CD14-positive monocyte (primary cell): Measurements from ENCODE around the gene DGKB. TPM values are rescaled to one million over a fixed set of nuclear protein-coding genes. Genes with fewer than 3 reads are reported as not detected.

ENCODE experiments used
- DNase-seq, 3 donors: peaks; one replicate each; pipeline ENCODE4 v3.0.0-alpha.2; 2011 to 2022
- H2AFZ ChIP-seq: 2 replicates; pipeline ENCODE4 v1.6.0; 2012; ENCODE audit warnings: mild to moderate bottlenecking, low read depth, low read length, inconsistent platforms; ENCODE audit not compliant: insufficient read depth, poor library complexity, severe bottlenecking
- H3K27ac ChIP-seq, 2 donors: 1 replicate in 1 of 2; 2 replicates in 1 of 2; pipeline ENCODE4 v1.5.1; 2012 to 2013; ENCODE audit warnings: low read length in 2 of 2, control low read depth in 1 of 2, inconsistent platforms in 1 of 2, low read depth in 1 of 2, mild to moderate bottlenecking in 1 of 2
- H3K27me3 ChIP-seq, 2 donors: one replicate each; pipeline versions ENCODE4 v1.6.0 to v1.6.1; 2011 to 2013; ENCODE audit warnings: low read length in 2 of 2; ENCODE audit not compliant: control insufficient read depth in 2 of 2, insufficient read depth in 2 of 2
- H3K36me3 ChIP-seq, 2 donors: replicated peaks in 1 of 2; 1 replicate in 1 of 2; 2 replicates in 1 of 2; pipeline versions ENCODE4 v1.5.1 to v1.6.1; 2012 to 2013; ENCODE audit warnings: low read length in 2 of 2, control low read depth in 1 of 2, inconsistent platforms in 1 of 2, mild to moderate bottlenecking in 1 of 2; ENCODE audit not compliant: insufficient read depth in 2 of 2, control insufficient read depth in 1 of 2
- H3K4me1 ChIP-seq, 2 donors: 1 replicate in 1 of 2; 2 replicates in 1 of 2; pipeline versions ENCODE4 v1.5.1 to v1.6.1; 2012 to 2013; ENCODE audit warnings: low read length in 2 of 2, control low read depth in 1 of 2, inconsistent platforms in 1 of 2, mild to moderate bottlenecking in 1 of 2, moderate library complexity in 1 of 2; ENCODE audit not compliant: insufficient read depth in 2 of 2, control insufficient read depth in 1 of 2
- H3K4me2 ChIP-seq: replicated peaks from 2 replicates; pipeline ENCODE3; 2012; ENCODE audit warnings: low read length, moderate library complexity, mild to moderate bottlenecking; ENCODE audit not compliant: poor library complexity, severe bottlenecking; ENCODE audit errors: extremely low read depth
- H3K4me3 ChIP-seq, 3 experiments: fragments of 200-600 bp in 1 of 3; sonication (generic) in 1 of 3; replicated peaks in 1 of 3; 1 replicate in 2 of 3; 2 replicates in 1 of 3; pipeline ENCODE4 v1.5.1; 2011 to 2013; ENCODE audit warnings: low read length in 3 of 3, mild to moderate bottlenecking in 3 of 3, control low read depth in 2 of 3, low read depth in 2 of 3, inconsistent platforms in 1 of 3, moderate library complexity in 1 of 3
- H3K79me2 ChIP-seq: 2 replicates; pipeline ENCODE4 v1.6.0; 2012; ENCODE audit warnings: mild to moderate bottlenecking, control low read depth, inconsistent platforms, low read length, moderate library complexity; ENCODE audit not compliant: insufficient read depth
- H3K9ac ChIP-seq: 2 replicates; pipeline ENCODE4 v1.6.0; 2017; ENCODE audit warnings: low read length, mild to moderate bottlenecking; ENCODE audit not compliant: insufficient read depth, poor library complexity, severe bottlenecking
- H3K9me3 ChIP-seq, 2 donors: replicated peaks in 1 of 2; 1 replicate in 1 of 2; 2 replicates in 1 of 2; pipeline versions ENCODE4 v1.5.1 to v1.6.1; 2012 to 2013; ENCODE audit warnings: low read length in 2 of 2, control low read depth in 1 of 2; ENCODE audit not compliant: control insufficient read depth in 1 of 2, insufficient read depth in 1 of 2
- H4K20me1 ChIP-seq: 2 replicates; pipeline ENCODE4 v1.6.0; 2012; ENCODE audit warnings: mild to moderate bottlenecking, low read length, control low read depth, moderate library complexity; ENCODE audit not compliant: insufficient read depth
- H3K27ac Mint-ChIP-seq, 7 donors: one replicate each; pipeline ENCODE4 v1.8.0; 2020; ENCODE audit warnings: mild to moderate bottlenecking in 7 of 7, mixed read lengths in 7 of 7, moderate library complexity in 6 of 7, inconsistent platforms in 2 of 7
- H3K27me3 Mint-ChIP-seq, 3 donors: one replicate each; pipeline ENCODE4 v1.8.0; 2021 to 2022; ENCODE audit warnings: low read depth in 3 of 3, mild to moderate bottlenecking in 3 of 3, mixed read lengths in 3 of 3, moderate library complexity in 3 of 3, inconsistent platforms in 1 of 3
- H3K36me3 Mint-ChIP-seq, 2 donors: one replicate each; pipeline ENCODE4 v1.8.0; 2020; ENCODE audit warnings: mixed read lengths in 2 of 2, inconsistent platforms in 1 of 2, mild to moderate bottlenecking in 1 of 2
- H3K4me1 Mint-ChIP-seq: one replicate; pipeline ENCODE4 v1.8.0; 2020; ENCODE audit warnings: mild to moderate bottlenecking, mixed read lengths
- H3K4me3 Mint-ChIP-seq, 2 donors: one replicate each; pipeline ENCODE4 v1.8.0; 2020; ENCODE audit warnings: mild to moderate bottlenecking in 2 of 2, mixed read lengths in 2 of 2, moderate library complexity in 1 of 2
- H3K9me3 Mint-ChIP-seq, 7 donors: one replicate each; pipeline ENCODE4 v1.8.0; 2020 to 2022; ENCODE audit warnings: mixed read lengths in 7 of 7, mild to moderate bottlenecking in 6 of 7, moderate library complexity in 6 of 7, inconsistent platforms in 2 of 7
- WGBS: methylation state at CpG from one replicate; pipeline ENCODE4 v1.1.5; 2013; ENCODE audit warnings: missing lambda C conversion rate; ENCODE audit not compliant: insufficient coverage; 5-methylcytosine and 5-hydroxymethylcytosine counted together
- intact Hi-C, 2 donors: fragments of 100-400 bp; cut with micrococcal nuclease; formaldehyde crosslinking; loops; one replicate each; pipeline versions ENCODE4 v1.15.0 to v1.15.1; 2023
- polyA plus RNA-seq, 3 donors: library from polyadenylated mRNA; depleted of rRNA in 1 of 3; unstranded in 2 of 3; stranded (reverse) in 1 of 3; fragments of 300-500 nt in 2 of 3; fragments of >200 nt in 1 of 3; fragmentation: Illumina TruSeq in 2 of 3; gene quantifications; 1 replicate in 2 of 3; 2 replicates in 1 of 3; pipeline ENCODE4 v1.2.3, GENCODE V29; 2012 to 2021
- TF ChIP-seq, protein P1 (sequence below): fragments of 200-600 bp; IDR thresholded peaks from one replicate; pipeline ENCODE4 v1.8.0; 2022; ENCODE audit warnings: antibody characterized with exemption, mild to moderate bottlenecking

DGKB gene
- polyA plus RNA-seq, 3 donors, result not detected

- Histone ChIP-seq H2AFZ (no peak overlapping the region), H3K4me3 (no peak overlapping the region), H3K9ac (no peak overlapping the region), H3K27ac (no peak overlapping the region), H4K20me1 (no peaks in the 10 kb centered on the region), H3K79me2 (no peaks in the 10 kb centered on the region), H3K36me3 (no peaks in the 10 kb centered on the region), H3K27me3 (no peaks in the 10 kb centered on the region), H3K4me1 (no peaks in the 10 kb centered on the region), H3K9me3 (peaks cover 0 to 5% of the 10 kb centered on the region in 2 donors), H3K4me2 (no peak overlapping the region)
- TF ChIP-seq, protein P1, sequence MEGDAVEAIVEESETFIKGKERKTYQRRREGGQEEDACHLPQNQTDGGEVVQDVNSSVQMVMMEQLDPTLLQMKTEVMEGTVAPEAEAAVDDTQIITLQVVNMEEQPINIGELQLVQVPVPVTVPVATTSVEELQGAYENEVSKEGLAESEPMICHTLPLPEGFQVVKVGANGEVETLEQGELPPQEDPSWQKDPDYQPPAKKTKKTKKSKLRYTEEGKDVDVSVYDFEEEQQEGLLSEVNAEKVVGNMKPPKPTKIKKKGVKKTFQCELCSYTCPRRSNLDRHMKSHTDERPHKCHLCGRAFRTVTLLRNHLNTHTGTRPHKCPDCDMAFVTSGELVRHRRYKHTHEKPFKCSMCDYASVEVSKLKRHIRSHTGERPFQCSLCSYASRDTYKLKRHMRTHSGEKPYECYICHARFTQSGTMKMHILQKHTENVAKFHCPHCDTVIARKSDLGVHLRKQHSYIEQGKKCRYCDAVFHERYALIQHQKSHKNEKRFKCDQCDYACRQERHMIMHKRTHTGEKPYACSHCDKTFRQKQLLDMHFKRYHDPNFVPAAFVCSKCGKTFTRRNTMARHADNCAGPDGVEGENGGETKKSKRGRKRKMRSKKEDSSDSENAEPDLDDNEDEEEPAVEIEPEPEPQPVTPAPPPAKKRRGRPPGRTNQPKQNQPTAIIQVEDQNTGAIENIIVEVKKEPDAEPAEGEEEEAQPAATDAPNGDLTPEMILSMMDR, result no peak
- Mint-ChIP-seq H3K9me3 (peaks cover 0 to 3% (median 3%) of the 10 kb centered on the region in 7 donors), H3K4me1 (no peaks in the 10 kb centered on the region), H3K4me3 (no peak overlapping the region), H3K27me3 (no peaks in the 10 kb centered on the region), H3K36me3 (no peaks in the 10 kb centered on the region), H3K27ac (no peak overlapping the region)
- 65% methylated on average over 2 of the region's 3 CpGs for WGBS
- no peak for DNase-seq
- intact Hi-C loops, result no loop called here
Measured at GRCh38 chr7:14858410-14858809, 44.1 kb downstream of the DGKB start.

GRCh38 chr7:14855033-14855794 lies 47.3 kb downstream of the DGKB start:
- Histone ChIP-seq H3K9ac (no peak overlapping the region), H3K36me3 (no peaks in the 10 kb centered on the region), H3K4me1 (no peaks in the 10 kb centered on the region), H3K4me3 (no peak overlapping the region), H4K20me1 (no peaks in the 10 kb centered on the region), H2AFZ (no peak overlapping the region), H3K4me2 (no peak overlapping the region), H3K27ac (no peak overlapping the region), H3K27me3 (no peaks in the 10 kb centered on the region), H3K79me2 (no peaks in the 10 kb centered on the region), H3K9me3 (peaks cover 3 to 5% of the 10 kb centered on the region in 2 donors)
- TF ChIP-seq, protein P1, result no peak
- no CpG with 5 or more reads among the region's 1 CpG for WGBS
- Mint-ChIP-seq H3K27me3 (no peaks in the 10 kb centered on the region), H3K4me3 (no peak overlapping the region), H3K4me1 (no peaks in the 10 kb centered on the region), H3K27ac (no peak overlapping the region), H3K36me3 (no peaks in the 10 kb centered on the region), H3K9me3 (peaks cover 0 to 3% (median 3%) of the 10 kb centered on the region in 7 donors)
- DNase-seq, result no peak
- intact Hi-C loops, result no loop called here
